Choroid plexus epithelial cell (primary cell): ENCODE data around the gene ZNF774.
A peak's percentile ranks its signal among the peaks of the same experiment; 100 is the strongest.

Source experiments
- DNase-seq: peaks from one replicate; pipeline ENCODE4 v3.0.0-alpha.2; 2010; ENCODE audit warnings: low read depth
- H3K4me3 ChIP-seq: 2 replicates; pipeline ENCODE4 v1.5.1; 2011; ENCODE audit warnings: low read depth, mild to moderate bottlenecking, control low read depth, low read length, moderate library complexity
- TF ChIP-seq, protein P1 (sequence below): conservative IDR thresholded peaks from 2 replicates; pipeline ENCODE4 v1.5.1; 2011; ENCODE audit warnings: low read depth, mild to moderate bottlenecking, control low read depth, inconsistent platforms, low read length, moderate library complexity

ZNF774 gene

DNA sequence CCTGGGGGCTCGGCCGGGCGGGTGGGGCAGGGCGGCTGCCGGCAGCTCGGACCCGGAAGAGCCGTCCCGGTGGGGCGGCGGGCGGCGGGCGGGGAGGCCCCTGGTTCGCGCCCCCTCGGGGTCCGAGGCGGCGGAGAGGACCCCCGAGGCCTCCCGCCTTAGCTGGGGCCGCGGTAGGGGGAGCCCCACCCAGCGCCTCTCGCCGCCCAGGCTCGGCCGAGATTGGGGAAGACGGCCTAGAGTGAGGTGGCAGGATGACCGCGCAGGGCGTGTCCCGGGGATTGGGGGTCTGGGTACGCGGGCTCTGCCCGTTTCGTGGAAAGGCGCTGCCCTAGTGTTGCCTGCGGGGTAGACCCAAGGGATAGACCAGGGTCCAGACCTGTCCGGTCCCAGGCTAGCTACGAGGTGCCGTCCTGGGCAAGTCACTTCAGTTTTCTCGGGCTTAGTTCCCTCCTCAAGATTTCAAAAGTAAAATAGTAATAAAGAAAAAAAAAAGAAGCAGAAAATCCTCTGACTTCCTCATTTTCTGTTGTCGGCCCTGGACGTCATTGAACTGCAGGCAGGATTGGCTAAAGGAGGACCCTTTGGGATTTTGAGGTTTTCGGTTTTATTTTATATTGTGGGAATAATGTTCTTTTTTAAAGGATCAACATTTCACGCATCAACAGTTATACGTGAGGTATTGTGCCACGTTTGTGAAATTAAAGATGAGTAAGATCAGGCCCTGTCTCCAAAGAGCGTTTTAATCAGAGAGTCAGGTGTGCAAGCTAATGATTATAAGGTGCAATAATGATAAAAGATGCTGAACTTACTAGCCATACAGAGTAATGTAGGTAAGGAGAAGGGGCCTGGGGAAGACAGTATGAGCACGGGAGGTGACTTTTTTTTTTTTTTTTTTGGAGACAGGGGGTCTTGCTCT, 36.6 kb downstream of the ZNF774 start:
- peak; percentile 32 for DNase-seq
- TF ChIP-seq, protein P1, sequence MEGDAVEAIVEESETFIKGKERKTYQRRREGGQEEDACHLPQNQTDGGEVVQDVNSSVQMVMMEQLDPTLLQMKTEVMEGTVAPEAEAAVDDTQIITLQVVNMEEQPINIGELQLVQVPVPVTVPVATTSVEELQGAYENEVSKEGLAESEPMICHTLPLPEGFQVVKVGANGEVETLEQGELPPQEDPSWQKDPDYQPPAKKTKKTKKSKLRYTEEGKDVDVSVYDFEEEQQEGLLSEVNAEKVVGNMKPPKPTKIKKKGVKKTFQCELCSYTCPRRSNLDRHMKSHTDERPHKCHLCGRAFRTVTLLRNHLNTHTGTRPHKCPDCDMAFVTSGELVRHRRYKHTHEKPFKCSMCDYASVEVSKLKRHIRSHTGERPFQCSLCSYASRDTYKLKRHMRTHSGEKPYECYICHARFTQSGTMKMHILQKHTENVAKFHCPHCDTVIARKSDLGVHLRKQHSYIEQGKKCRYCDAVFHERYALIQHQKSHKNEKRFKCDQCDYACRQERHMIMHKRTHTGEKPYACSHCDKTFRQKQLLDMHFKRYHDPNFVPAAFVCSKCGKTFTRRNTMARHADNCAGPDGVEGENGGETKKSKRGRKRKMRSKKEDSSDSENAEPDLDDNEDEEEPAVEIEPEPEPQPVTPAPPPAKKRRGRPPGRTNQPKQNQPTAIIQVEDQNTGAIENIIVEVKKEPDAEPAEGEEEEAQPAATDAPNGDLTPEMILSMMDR = no peak
- peak overlapping the region; percentile 98 for H3K4me3 ChIP-seq

DNA sequence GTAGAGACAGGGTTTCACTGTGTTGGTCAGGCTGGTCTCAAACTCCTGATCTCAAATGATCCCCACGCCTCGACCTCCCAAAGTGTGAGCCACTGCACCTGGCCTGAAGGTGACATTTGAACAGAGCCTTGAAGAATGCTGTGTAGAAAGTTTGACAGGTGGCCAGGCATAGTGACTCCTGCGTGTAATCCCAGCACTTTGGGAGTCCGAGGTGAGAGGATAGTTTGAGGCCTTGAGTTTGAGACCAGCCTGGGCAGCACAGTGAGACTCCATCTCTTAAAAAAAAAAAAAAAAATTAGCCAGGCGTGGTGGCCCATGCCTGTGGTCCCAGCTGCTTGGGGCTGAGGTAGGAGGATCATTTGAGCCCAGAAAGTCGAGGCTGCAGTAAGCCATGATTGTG, 37.4 kb downstream of the ZNF774 start:
- DNase-seq = no peak
- TF ChIP-seq, protein P1 = no peak

DNA sequence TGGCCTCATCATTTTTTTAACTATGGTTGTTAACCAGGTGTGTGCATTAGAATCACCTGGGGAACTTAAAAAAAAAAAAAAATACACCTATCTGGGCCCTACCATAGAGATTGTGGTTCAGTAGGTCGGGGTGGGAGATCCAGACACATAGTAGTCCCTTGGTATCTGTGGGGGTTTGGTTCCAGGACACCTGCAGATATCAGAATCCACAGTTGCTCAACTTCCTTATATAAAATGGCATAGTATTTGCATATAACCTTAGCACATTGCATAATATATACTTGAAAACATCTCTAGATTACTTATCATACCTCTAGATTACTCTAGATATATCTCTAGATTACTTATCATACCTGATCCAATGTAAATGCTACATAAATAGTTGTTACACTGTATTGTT, 41.0 kb downstream of the ZNF774 start:
- H3K4me3 ChIP-seq = no peak overlapping the region
- TF ChIP-seq, protein P1 = no peak
- no peak for DNase-seq

More for the DNA sequence above, 37.4 kb downstream of the ZNF774 start:
- peak overlapping the region; percentile 98 for H3K4me3 ChIP-seq

DNA sequence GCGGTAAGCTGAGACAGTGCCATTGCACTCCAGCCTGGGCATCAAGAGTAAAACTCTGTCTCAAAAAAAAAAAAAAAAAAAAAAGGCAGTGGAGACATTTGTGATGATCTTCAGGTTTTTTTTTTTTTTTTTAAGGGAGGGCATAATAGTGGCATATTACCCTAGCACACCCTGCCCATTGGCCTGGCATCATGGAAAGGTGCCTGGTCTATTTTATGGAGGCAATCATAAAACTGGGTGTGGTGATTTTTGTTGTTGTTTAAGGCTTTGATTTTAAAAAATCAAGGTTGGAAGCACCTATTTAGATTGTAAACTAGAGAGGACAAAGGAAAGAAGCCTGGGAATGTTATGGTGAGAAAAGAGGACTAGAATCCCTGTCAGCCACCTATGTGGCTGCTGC, 42.0 kb downstream of the ZNF774 start:
- DNase-seq = no peak
- H3K4me3 ChIP-seq = no peak overlapping the region
- TF ChIP-seq, protein P1 = no peak

DNA sequence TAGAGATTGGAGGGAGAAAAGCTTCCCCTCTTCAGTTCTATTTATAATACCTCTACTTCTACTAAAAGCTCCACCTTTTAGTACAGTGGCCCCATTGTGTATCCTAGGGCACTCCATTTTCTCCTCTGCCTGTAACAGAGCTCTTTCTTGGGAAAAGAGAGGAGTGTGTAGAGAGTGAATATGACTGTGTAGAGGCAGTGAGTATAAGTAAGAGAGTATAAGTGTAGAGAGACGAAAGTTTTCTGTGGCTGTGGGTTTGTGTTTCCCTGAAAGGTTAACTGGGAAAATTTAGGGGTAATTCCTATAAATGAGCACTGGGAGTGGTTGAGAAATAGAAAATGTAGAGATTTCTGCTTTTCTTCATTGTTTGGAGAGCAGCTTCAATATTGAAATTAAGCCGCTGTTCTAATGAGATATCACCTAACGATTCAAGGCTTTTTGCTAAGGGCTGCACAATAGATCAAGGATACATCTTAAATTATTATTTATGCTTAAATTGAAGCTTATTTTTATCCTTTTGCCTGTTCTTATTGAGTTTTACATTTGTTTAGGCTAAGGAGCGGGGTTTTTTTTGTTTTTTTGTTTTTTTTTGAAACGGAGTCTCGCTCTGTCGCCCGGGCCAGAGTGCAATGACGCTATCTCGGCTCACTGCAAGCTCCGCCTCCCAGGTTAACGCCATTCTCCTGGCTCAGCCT, 42.8 kb downstream of the ZNF774 start:
- DNase-seq = no peak

DNA sequence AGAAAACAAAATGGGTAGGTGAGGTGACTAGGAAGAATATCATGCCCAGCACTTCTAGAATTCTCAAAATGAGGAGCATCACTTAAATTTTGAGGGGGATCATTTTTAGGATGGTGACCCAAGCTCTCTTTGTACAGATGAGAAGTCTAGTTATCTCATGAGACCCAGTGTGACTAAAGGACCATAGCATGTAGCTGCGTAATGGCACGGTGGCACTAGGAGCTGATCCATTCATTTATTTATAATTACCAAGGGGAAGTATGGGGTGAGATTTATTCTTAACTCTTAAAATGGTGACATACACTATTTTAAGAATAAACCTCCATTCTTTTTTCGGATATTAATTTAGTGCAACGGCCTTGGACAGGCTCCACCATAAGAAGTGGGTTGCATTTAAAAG, 44.2 kb downstream of the ZNF774 start:
- no peak for DNase-seq
- TF ChIP-seq, protein P1 = no peak
- H3K4me3 ChIP-seq = no peak overlapping the region

More for the DNA sequence above, 42.8 kb downstream of the ZNF774 start:
- TF ChIP-seq, protein P1 = no peak
- no peak overlapping the region for H3K4me3 ChIP-seq
